Measurements from ENCODE around the gene S100A2.
"Not testable (repeated sequence)": the region's sequence is repeated elsewhere in the genome, so short reads cannot be mapped to it uniquely, and the experiment has no call there.

Gene S100A2

GRCh38 chr1:153597206-153597605 is 31.6 kb upstream of the S100A2 start:
- DNase-seq (ENCODE audit: low read depth) = no peak
- no peak for TF ChIP-seq CTCF (IDR thresholded peaks at IDR 0.05; ENCODE audit: low read length, missing control alignments)

GRCh38 chr1:153592748-153593147 is 27.1 kb upstream of the S100A2 start:
- no peak overlapping the region for H3K4me3 ChIP-seq (replicated peaks; ENCODE audit: low read depth, low read length)
- TF ChIP-seq CTCF (IDR thresholded peaks at IDR 0.05; ENCODE audit: low read length, missing control alignments) = no peak
- no peak for DNase-seq (ENCODE audit: low read depth)

More at GRCh38 chr1:153597206-153597605, 31.6 kb upstream of the S100A2 start:
- H3K4me3 ChIP-seq (replicated peaks; ENCODE audit: low read depth, low read length) = no peak overlapping the region

GRCh38 chr1:153588482-153588881 is 22.8 kb upstream of the S100A2 start:
- DNase-seq (ENCODE audit: low read depth) = no peak
- no peak for TF ChIP-seq CTCF (IDR thresholded peaks at IDR 0.05; ENCODE audit: low read length, missing control alignments)
- H3K4me3 ChIP-seq (replicated peaks; ENCODE audit: low read depth, low read length) = no peak overlapping the region

GRCh38 chr1:153588033-153588432 is 22.4 kb upstream of the S100A2 start:
- H3K4me3 ChIP-seq (replicated peaks; ENCODE audit: low read depth, low read length); DNase-seq (ENCODE audit: low read depth): not testable (repeated sequence)

GRCh38 chr1:153587314-153587713 is 21.7 kb upstream of the S100A2 start:
- no peak overlapping the region for H3K4me3 ChIP-seq (replicated peaks; ENCODE audit: low read depth, low read length)
- DNase-seq (ENCODE audit: low read depth) = no peak
- no peak for TF ChIP-seq CTCF (IDR thresholded peaks at IDR 0.05; ENCODE audit: low read length, missing control alignments)

GRCh38 chr1:153586347-153586746 is 20.7 kb upstream of the S100A2 start:
- DNase-seq (ENCODE audit: low read depth) = no peak
- H3K4me3 ChIP-seq (replicated peaks; ENCODE audit: low read depth, low read length) = no peak overlapping the region
- no peak for TF ChIP-seq CTCF (IDR thresholded peaks at IDR 0.05; ENCODE audit: low read length, missing control alignments)

- DNase-seq (ENCODE audit: low read depth) = no peak
- H3K4me3 ChIP-seq (replicated peaks; ENCODE audit: low read depth, low read length) = no peak overlapping the region
- no peak for TF ChIP-seq CTCF (IDR thresholded peaks at IDR 0.05; ENCODE audit: low read length, missing control alignments)
Observed at GRCh38 chr1:153585006-153585405, 19.4 kb upstream of the S100A2 start.

GRCh38 chr1:153583976-153584375 is 18.3 kb upstream of the S100A2 start:
- no peak for DNase-seq (ENCODE audit: low read depth)
- TF ChIP-seq CTCF (IDR thresholded peaks at IDR 0.05; ENCODE audit: low read length, missing control alignments) = no peak

GRCh38 chr1:153583514-153583913 is 17.9 kb upstream of the S100A2 start:
- not testable (repeated sequence) for DNase-seq (ENCODE audit: low read depth)

More at GRCh38 chr1:153583976-153584375, 18.3 kb upstream of the S100A2 start:
- no peak overlapping the region for H3K4me3 ChIP-seq (replicated peaks; ENCODE audit: low read depth, low read length)

GRCh38 chr1:153582836-153583235 is 17.2 kb upstream of the S100A2 start:
- H3K4me3 ChIP-seq (replicated peaks; ENCODE audit: low read depth, low read length); DNase-seq (ENCODE audit: low read depth): not testable (repeated sequence)

More at GRCh38 chr1:153583514-153583913, 17.9 kb upstream of the S100A2 start:
- H3K4me3 ChIP-seq (replicated peaks; ENCODE audit: low read depth, low read length) = not testable (repeated sequence)
